IMR-90 (cell line): ENCODE data around the gene CENPT. TPM values are rescaled to one million over a fixed set of nuclear protein-coding genes. Genes with fewer than 3 reads are reported as not detected.
"Not testable (repeated sequence)": the region's sequence is repeated elsewhere in the genome, so short reads cannot be mapped to it uniquely, and the experiment has no call there.

Experiments
- ATAC-seq: fragments of 200-7000 bp; cut with Tn5 transposase; 2 replicates; pipeline ENCODE4 v1.9.1; 2020; ENCODE audit warnings: low read depth, mild to moderate bottlenecking, moderate library complexity
- BruUV-seq: library from RNA; stranded (reverse); fragments of 400-500 nt; replicated peaks from 2 replicates; lab custom pipeline; 2021; lab: Mats Ljungman, UMichigan
- CTCF ChIA-PET: fragments of 300-600 bp; formaldehyde crosslinking; extraction: SDS; loops from one replicate; lab custom pipeline; 2021; ENCODE audit warnings: antibody characterized with exemption; lab: Yijun Ruan, JAX
- POLR2A ChIA-PET: fragments of 300-600 bp; sonication (Branson Sonifier 250); formaldehyde crosslinking; loops from one replicate; lab custom pipeline; 2022; ENCODE audit warnings: antibody characterized with exemption; ENCODE audit not compliant: unreplicated experiment; lab: Charles Lee
- DNase-seq: peaks from one replicate; pipeline ENCODE4 v3.0.0; 2013
- H2AFZ ChIP-seq: replicated peaks from 2 replicates; pipeline ENCODE3; 2013; ENCODE audit warnings: low read length, mild to moderate bottlenecking; ENCODE audit not compliant: poor library complexity
- H2AK5ac ChIP-seq: 2 replicates; pipeline ENCODE4 v1.6.1; 2013; ENCODE audit warnings: low read depth, low read length, inconsistent platforms
- H2AK9ac ChIP-seq: replicated peaks from 2 replicates; pipeline ENCODE3; 2013; ENCODE audit warnings: mild to moderate bottlenecking, low read depth, low read length, moderate library complexity; ENCODE audit not compliant: poor library complexity
- H2BK120ac ChIP-seq: 2 replicates; pipeline ENCODE4 v1.6.1; 2013; ENCODE audit warnings: low read depth, low read length, inconsistent platforms
- H2BK15ac ChIP-seq: 3 replicates; pipeline ENCODE4 v1.6.1; 2013; ENCODE audit warnings: low read depth, low read length, inconsistent platforms
- H2BK20ac ChIP-seq: 2 replicates; pipeline ENCODE4 v1.6.1; 2013; ENCODE audit warnings: low read depth, mild to moderate bottlenecking, inconsistent platforms, low read length, moderate library complexity
- H2BK5ac ChIP-seq: 2 replicates; pipeline ENCODE4 v1.6.1; 2013; ENCODE audit warnings: mild to moderate bottlenecking, low read depth, low read length, inconsistent platforms; ENCODE audit not compliant: poor library complexity, severe bottlenecking
- H3K14ac ChIP-seq: replicated peaks from 2 replicates; pipeline ENCODE4 v1.6.1; 2013; ENCODE audit warnings: low read depth, low read length, inconsistent platforms
- H3K18ac ChIP-seq: 2 replicates; pipeline ENCODE4 v1.6.1; 2013; ENCODE audit warnings: low read depth, low read length, control low read depth
- H3K23ac ChIP-seq: 2 replicates; pipeline ENCODE4 v1.6.1; 2013; ENCODE audit warnings: low read depth, low read length, inconsistent platforms
- H3K27ac ChIP-seq: 2 replicates; pipeline ENCODE4 v1.5.1; 2013; ENCODE audit warnings: mild to moderate bottlenecking, control low read depth, low read length; ENCODE audit not compliant: insufficient read depth
- H3K27me3 ChIP-seq: 2 replicates; pipeline ENCODE4 v1.6.1; 2013; ENCODE audit warnings: low read length; ENCODE audit not compliant: control insufficient read depth, insufficient read depth
- H3K36me3 ChIP-seq: 2 replicates; pipeline ENCODE4 v1.6.1; 2013; ENCODE audit warnings: low read length, mixed read lengths; ENCODE audit not compliant: control insufficient read depth, insufficient read depth
- H3K4ac ChIP-seq: 2 replicates; pipeline ENCODE4 v1.6.1; 2013; ENCODE audit warnings: low read depth, low read length, inconsistent platforms
- H3K4me1 ChIP-seq: 2 replicates; pipeline ENCODE4 v1.6.1; 2013; ENCODE audit warnings: low read length, mixed read lengths; ENCODE audit not compliant: control insufficient read depth, insufficient read depth
- H3K4me2 ChIP-seq: 2 replicates; pipeline ENCODE4 v1.6.1; 2013; ENCODE audit warnings: low read depth, mild to moderate bottlenecking, control low read depth, low read length, moderate library complexity
- H3K4me3 ChIP-seq: 2 replicates; pipeline ENCODE4 v1.5.1; 2013; ENCODE audit warnings: low read depth, mild to moderate bottlenecking, control low read depth, low read length, moderate library complexity; ENCODE audit not compliant: insufficient read depth
- H3K56ac ChIP-seq: 2 replicates; pipeline ENCODE4 v1.6.1; 2013; ENCODE audit warnings: low read length, inconsistent platforms; ENCODE audit not compliant: insufficient read depth; ENCODE audit errors: extremely low read depth
- H3K79me1 ChIP-seq, 2 experiments: 2 replicates each; pipeline ENCODE4 v1.6.1; 2013; ENCODE audit warnings: low read length in 2 of 2, inconsistent platforms in 1 of 2, low read depth in 1 of 2
- H3K9ac ChIP-seq: 2 replicates; pipeline ENCODE4 v1.6.1; 2013; ENCODE audit warnings: low read depth, low read length, control low read depth
- H3K9me1 ChIP-seq: 2 replicates; pipeline ENCODE4 v1.6.1; 2013; ENCODE audit warnings: low read length, inconsistent platforms; ENCODE audit not compliant: insufficient read depth
- H3K9me3 ChIP-seq: 2 replicates; pipeline ENCODE4 v1.6.1; 2013; ENCODE audit warnings: low read length; ENCODE audit not compliant: control insufficient read depth, insufficient read depth
- H4K20me1 ChIP-seq: 2 replicates; pipeline ENCODE4 v1.6.1; 2013; ENCODE audit warnings: low read length, inconsistent platforms; ENCODE audit not compliant: insufficient read depth
- H4K5ac ChIP-seq: 2 replicates; pipeline ENCODE4 v1.6.1; 2013; ENCODE audit warnings: mild to moderate bottlenecking, low read depth, low read length, control low read depth
- H4K8ac ChIP-seq, 2 experiments: 2 replicates each; pipeline ENCODE4 v1.6.1; 2013; ENCODE audit warnings: low read depth in 2 of 2, low read length in 2 of 2, control low read depth in 1 of 2, inconsistent platforms in 1 of 2
- H4K91ac ChIP-seq: 2 replicates; pipeline ENCODE4 v1.6.1; 2013; ENCODE audit warnings: low read depth, low read length, inconsistent platforms; ENCODE audit not compliant: insufficient read depth
- WGBS, 2 experiments: methylation state at CpG; one replicate each; pipeline versions ENCODE4 v1.1.5 to v1.1.7; 2013; ENCODE audit warnings: missing lambda C conversion rate in 2 of 2; ENCODE audit not compliant: insufficient read length in 1 of 2; ENCODE audit errors: extremely low coverage in 2 of 2; 5-methylcytosine and 5-hydroxymethylcytosine counted together
- dilution Hi-C: fragments of 300-500 bp; cut with HindIII; formaldehyde crosslinking; loops from one replicate; pipeline ENCODE4 v1.14.3; 2018; ENCODE audit warnings: low sequenced_read_pairs; ENCODE audit not compliant: unreplicated experiment
- in situ Hi-C: fragments of 300-500 bp; cut with MboI; formaldehyde crosslinking; loops from 3 replicates; pipeline ENCODE4 v1.14.3; 2019; ENCODE audit warnings: low sequenced_read_pairs, inconsistent platforms, mixed read lengths
- intact Hi-C: fragments of 100-400 bp; cut with micrococcal nuclease; formaldehyde crosslinking; loops from 2 replicates; pipeline ENCODE4 v1.10.0; 2022
- polyA plus RNA-seq, 3 experiments: library from polyadenylated mRNA; depleted of rRNA; stranded (reverse); fragments of >200 nt; gene quantifications; 2 replicates each; pipeline ENCODE4 v1.2.3, GENCODE V29; 2012; ENCODE audit warnings: low replicate concordance in 1 of 3
- total RNA-seq: library from RNA; depleted of rRNA; stranded (reverse); fragments of >200 nt; gene quantifications from 2 replicates; pipeline ENCODE4 v1.2.3, GENCODE V29; 2012

The CENPT gene
- total and polyA plus RNA-seq, 2 of the 4 experiments (the other 2 are of a cell fraction): 33.3 to 83.1 TPM

DNA sequence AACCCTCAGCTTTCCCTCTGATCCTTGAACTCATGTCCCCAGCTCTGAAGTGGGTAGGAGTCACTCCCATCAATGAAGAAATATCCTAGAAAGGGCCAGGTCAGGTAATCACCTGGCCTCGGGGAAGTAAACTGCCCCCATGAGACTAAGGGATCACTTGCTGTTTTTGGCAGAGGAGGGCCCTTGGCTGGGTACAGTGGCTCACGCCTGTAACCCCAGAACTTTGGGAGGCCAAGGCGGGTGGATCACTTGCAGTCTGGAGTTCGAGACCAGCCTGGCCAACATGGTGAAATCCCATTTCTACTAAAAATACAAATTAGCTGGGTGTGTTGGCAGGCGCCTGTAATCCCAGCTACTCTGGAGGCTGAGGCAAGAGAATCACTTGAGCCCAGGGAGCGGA, 16.6 kb upstream of the CENPT start:
- H3K18ac ChIP-seq, H4K5ac ChIP-seq, H3K27me3 ChIP-seq, H2AFZ ChIP-seq, H3K4me2 ChIP-seq, H3K9ac ChIP-seq, H3K56ac ChIP-seq, POLR2A ChIA-PET, H3K23ac ChIP-seq, H3K4ac ChIP-seq, H3K9me3 ChIP-seq, H3K4me3 ChIP-seq, H2BK5ac ChIP-seq, H2BK15ac ChIP-seq, H4K91ac ChIP-seq, H4K8ac ChIP-seq, H3K27ac ChIP-seq, dilution Hi-C loops, H2BK120ac ChIP-seq, H2AK5ac ChIP-seq, H2BK20ac ChIP-seq, H2AK9ac ChIP-seq, in situ Hi-C loops, ATAC-seq, BruUV-seq, H3K14ac ChIP-seq, DNase-seq: not testable (repeated sequence)
- peaks cover 58 to 72% of the 10 kb centered on the region in 2 experiments for H3K79me1 ChIP-seq
- peaks cover 20% of the 10 kb centered on the region for H3K4me1 ChIP-seq
- peaks cover 49% of the 10 kb centered on the region for H3K9me1 ChIP-seq
- CTCF ChIA-PET: interaction anchor here (1.2 kb wide), 1 partner anchor 21 kb away, joined by 3 read pairs; no protein-coding TSS in a partner anchor
- peaks cover 71% of the 10 kb centered on the region for H4K20me1 ChIP-seq
- intact Hi-C loops: loop anchor here (2.0 kb wide), 1 partner anchor 47 kb away; no protein-coding TSS in a partner anchor
- 100% methylated on average over 1 of the region's 6 CpGs; no CpG with 5 or more reads in 1 of the 2 experiments for whole genome bisulfite sequencing, 2 experiments
- H3K36me3 ChIP-seq: peaks cover 36% of the 10 kb centered on the region
